HL-60 (cell line): ENCODE results near the gene PTPRO.

Experiments used
- DNase-seq, 2 experiments: peaks; one replicate each; pipeline ENCODE4 v3.0.0-alpha.2; 2010 to 2020; ENCODE audit warnings: low read depth in 1 of 2, low spot score in 1 of 2
- H3K27ac ChIP-seq: fragments of 250-450 bp; sonication (Bioruptor Pico); replicated peaks from 2 replicates; pipeline ENCODE4 v1.5.1; 2020; ENCODE audit warnings: mild to moderate bottlenecking, moderate library complexity
- H3K27me3 ChIP-seq: fragments of 250-450 bp; sonication (Bioruptor Pico); 2 replicates; pipeline ENCODE4 v1.5.1; 2021; ENCODE audit warnings: mild to moderate bottlenecking, moderate library complexity; ENCODE audit not compliant: insufficient read depth, poor library complexity, severe bottlenecking
- H3K4me3 ChIP-seq: replicated peaks from 2 replicates; pipeline ENCODE4 v1.5.1; 2011; ENCODE audit warnings: mild to moderate bottlenecking, control low read depth, low read length; ENCODE audit not compliant: insufficient read depth
- CTCF ChIP-seq: IDR thresholded peaks from one replicate; pipeline ENCODE4 v1.5.1; 2011; ENCODE audit warnings: low read length, control low read depth, inconsistent platforms; ENCODE audit not compliant: insufficient read depth
- GABPA ChIP-seq: IDR thresholded peaks from 2 replicates; pipeline ENCODE4 v1.6.1; 2012; ENCODE audit warnings: low read depth
- POLR2AphosphoS5 ChIP-seq: IDR thresholded peaks from 2 replicates; pipeline ENCODE4 v1.6.1; 2012; ENCODE audit warnings: low read depth
- REST ChIP-seq: IDR thresholded peaks from 2 replicates; pipeline ENCODE4 v1.6.1; 2012; ENCODE audit warnings: low read depth; ENCODE audit not compliant: insufficient replicate concordance
- SPI1 ChIP-seq: IDR thresholded peaks from 2 replicates; pipeline ENCODE4 v1.6.1; 2012; ENCODE audit warnings: low read depth, mild to moderate bottlenecking, borderline replicate concordance

PTPRO gene

GRCh38 chr12:15307079-15307478, 15.2 kb upstream of the PTPRO start:
- TF ChIP-seq REST, result no peak
- TF ChIP-seq GABPA, result no peak
- TF ChIP-seq SPI1, result no peak
- TF ChIP-seq CTCF, result no peak
- TF ChIP-seq POLR2AphosphoS5, result no peak
- no peak for DNase-seq
- H3K27me3 ChIP-seq, result no peaks in the 10 kb centered on the region

GRCh38 chr12:15318841-15319240, 3.5 kb upstream of the PTPRO start:
- no peak for DNase-seq
- Histone ChIP-seq H3K27ac (no peak overlapping the region), H3K27me3 (peaks cover 27% of the 10 kb centered on the region), H3K4me3 (no peak overlapping the region)
- TF ChIP-seq GABPA, result no peak
- no peak for TF ChIP-seq POLR2AphosphoS5
- TF ChIP-seq CTCF, result no peak
- no peak for TF ChIP-seq SPI1
- no peak for TF ChIP-seq REST

More at GRCh38 chr12:15307079-15307478, 15.2 kb upstream of the PTPRO start:
- Histone ChIP-seq H3K27ac (no peak overlapping the region), H3K4me3 (no peak overlapping the region)

- Histone ChIP-seq H3K4me3 (no peak overlapping the region), H3K27ac (no peak overlapping the region), H3K27me3 (peaks cover 27% of the 10 kb centered on the region)
- TF ChIP-seq POLR2AphosphoS5, result no peak
- DNase-seq, result no peak
Observed at GRCh38 chr12:15320881-15321280, 1.4 kb upstream of the PTPRO start.

- Histone ChIP-seq H3K27me3 (peaks cover 24% of the 10 kb centered on the region), H3K27ac (no peak overlapping the region), H3K4me3 (no peak overlapping the region)
- no peak for DNase-seq
- TF ChIP-seq CTCF (no peak), GABPA (no peak), POLR2AphosphoS5 (no peak), REST (no peak), SPI1 (no peak)
Observed at GRCh38 chr12:15323480-15323879, 1.2 kb downstream of the PTPRO start.
